OCI-LY1 (cell line): ENCODE results near the gene TDRD15.

Experiments used
- CTCF ChIP-seq: fragments of 200-600 bp; sonication (generic), shearing (Covaris generic); IDR thresholded peaks from 2 replicates; pipeline ENCODE4 v1.5.1; 2017; ENCODE audit warnings: mild to moderate bottlenecking, antibody characterized with exemption, low read length, moderate library complexity, mixed read lengths
- EZH2 ChIP-seq: fragments of 200-600 bp; sonication (generic), shearing (Covaris generic); IDR thresholded peaks from 2 replicates; pipeline ENCODE4 v1.8.0; 2017; ENCODE audit warnings: borderline replicate concordance, mixed run types, mild to moderate bottlenecking, antibody characterized with exemption, low read length, moderate library complexity, mixed read lengths

DNA sequence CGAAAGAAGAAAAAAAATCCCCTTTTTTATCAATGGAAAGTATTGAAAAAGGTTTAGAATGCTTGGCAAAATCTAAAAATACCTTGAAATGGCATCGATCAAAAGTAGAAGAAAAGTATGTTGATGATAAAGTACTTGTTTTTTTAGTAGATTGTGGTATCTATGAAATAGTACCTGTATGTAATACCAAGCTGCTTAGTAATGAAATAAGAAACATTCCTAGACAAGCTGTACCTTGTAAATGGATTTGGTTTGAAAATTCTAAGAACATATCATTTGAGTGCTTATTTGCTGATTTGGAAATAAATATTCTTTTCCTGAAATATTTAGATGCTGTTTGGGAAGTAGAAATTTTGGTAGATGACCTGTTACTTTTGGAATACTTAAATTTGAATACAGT lies 18.4 kb downstream of the TDRD15 start:
- TF ChIP-seq CTCF (no peak), EZH2 (no peak)
